GM19238 (cell line): ENCODE measurements around the gene ME2.
A peak's percentile ranks its signal among the peaks of the same experiment; 100 is the strongest.
"Not testable (repeated sequence)": the region's sequence is repeated elsewhere in the genome, so short reads cannot be mapped to it uniquely, and the experiment has no call there.

Experiments used
- DNase-seq: peaks from one replicate; pipeline ENCODE4 v3.0.0; 2011; ENCODE audit warnings: low spot score; ENCODE audit not compliant: insufficient read length

Gene ME2

GRCh38 chr18:50917021-50917420, 38.1 kb downstream of the ME2 start:
- no peak for DNase-seq

- DNase-seq = no peak
Observed at GRCh38 chr18:50918153-50918552, 39.2 kb downstream of the ME2 start.

- no peak for DNase-seq
Observed at GRCh38 chr18:50924372-50924771, 45.5 kb downstream of the ME2 start.

- DNase-seq = no peak
Observed at GRCh38 chr18:50926521-50926920, 47.6 kb downstream of the ME2 start.

GRCh38 chr18:50928551-50928950, 49.6 kb downstream of the ME2 start:
- DNase-seq = no peak

GRCh38 chr18:50933684-50934083, 54.8 kb downstream of the ME2 start:
- no peak for DNase-seq

- no peak for DNase-seq
Observed at GRCh38 chr18:50934545-50935211, 55.8 kb downstream of the ME2 start.

- no peak for DNase-seq
Observed at GRCh38 chr18:50935493-50936191, 56.7 kb downstream of the ME2 start.

- DNase-seq = no peak
Observed at GRCh38 chr18:50937183-50937582, 58.3 kb downstream of the ME2 start.

- no peak for DNase-seq
Observed at GRCh38 chr18:50938912-50939311, 60.0 kb downstream of the ME2 start.

GRCh38 chr18:50944245-50944932, 65.5 kb downstream of the ME2 start:
- no peak for DNase-seq

- DNase-seq = not testable (repeated sequence)
Observed at GRCh38 chr18:50945918-50946317, 67.0 kb downstream of the ME2 start.

GRCh38 chr18:50947899-50948298, 69.0 kb downstream of the ME2 start:
- DNase-seq = no peak

- DNase-seq = no peak
Observed at GRCh38 chr18:50949185-50949584, 70.3 kb downstream of the ME2 start.

- DNase-seq = no peak
Observed at GRCh38 chr18:50950626-50951025, 71.7 kb downstream of the ME2 start.

GRCh38 chr18:50953822-50954221, 74.9 kb downstream of the ME2 start:
- DNase-seq = no peak

- no peak for DNase-seq
Observed at GRCh38 chr18:50955253-50955652, 76.3 kb downstream of the ME2 start.

GRCh38 chr18:50956116-50956515, 77.2 kb downstream of the ME2 start:
- no peak for DNase-seq

- DNase-seq = no peak
Observed at GRCh38 chr18:50961974-50962373, 83.1 kb downstream of the ME2 start.

GRCh38 chr18:50967714-50968661, 89.1 kb downstream of the ME2 start, which contains the start of gene ELAC1:
Gene ELAC1 (plus strand): TSS chr18:50968040. CDS start chr18:50974405, 6,365 bp downstream.
- peak; percentile 82 for DNase-seq

- DNase-seq = no peak
Observed at GRCh38 chr18:50969448-50969847, 90.5 kb downstream of the ME2 start.
